GM18858 (cell line): ENCODE data around the gene RTN3.
"Not testable (repeated sequence)": the region's sequence is repeated elsewhere in the genome, so short reads cannot be mapped to it uniquely, and the experiment has no call there.

Source experiments
- ATAC-seq: cut with Tn5 transposase; IDR thresholded peaks from one replicate; pipeline ENCODE4 v1.9.1; 2021; ENCODE audit not compliant: unreplicated experiment

Gene RTN3

DNA sequence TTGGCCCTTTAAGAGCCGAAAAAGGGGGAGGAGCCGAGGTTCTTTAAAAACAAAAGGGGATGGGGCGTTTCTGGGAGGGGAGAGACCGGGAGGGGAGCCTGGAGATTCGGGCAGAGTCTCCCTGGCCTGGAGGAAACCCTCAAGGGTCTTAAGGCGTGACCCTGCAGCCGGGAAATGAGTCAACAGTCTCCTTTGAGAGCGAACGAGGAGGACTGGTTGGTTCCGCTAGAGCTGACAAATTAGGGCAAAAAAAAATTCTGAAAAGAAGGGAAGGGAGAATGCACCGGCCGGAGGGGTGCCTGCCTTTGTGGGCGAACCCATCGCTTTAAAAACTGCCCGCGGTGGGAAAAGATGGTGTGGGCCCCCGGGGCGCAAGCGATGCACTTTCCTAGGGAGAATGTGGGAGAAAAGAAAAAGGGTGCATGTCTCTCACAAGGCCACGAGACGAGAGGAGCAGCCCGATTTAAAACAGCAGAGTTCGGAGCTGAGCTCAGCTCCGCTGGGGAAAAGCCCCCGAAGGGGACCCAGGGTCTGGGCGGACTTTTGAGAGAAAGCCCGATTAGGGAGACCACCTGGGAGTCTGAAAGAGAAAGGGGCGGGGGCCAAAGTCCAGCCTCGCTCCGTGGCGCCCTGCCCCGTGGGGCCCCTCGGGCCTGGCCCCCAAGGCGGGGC is 86.4 kb downstream of the RTN3 start:
- no peak for ATAC-seq

DNA sequence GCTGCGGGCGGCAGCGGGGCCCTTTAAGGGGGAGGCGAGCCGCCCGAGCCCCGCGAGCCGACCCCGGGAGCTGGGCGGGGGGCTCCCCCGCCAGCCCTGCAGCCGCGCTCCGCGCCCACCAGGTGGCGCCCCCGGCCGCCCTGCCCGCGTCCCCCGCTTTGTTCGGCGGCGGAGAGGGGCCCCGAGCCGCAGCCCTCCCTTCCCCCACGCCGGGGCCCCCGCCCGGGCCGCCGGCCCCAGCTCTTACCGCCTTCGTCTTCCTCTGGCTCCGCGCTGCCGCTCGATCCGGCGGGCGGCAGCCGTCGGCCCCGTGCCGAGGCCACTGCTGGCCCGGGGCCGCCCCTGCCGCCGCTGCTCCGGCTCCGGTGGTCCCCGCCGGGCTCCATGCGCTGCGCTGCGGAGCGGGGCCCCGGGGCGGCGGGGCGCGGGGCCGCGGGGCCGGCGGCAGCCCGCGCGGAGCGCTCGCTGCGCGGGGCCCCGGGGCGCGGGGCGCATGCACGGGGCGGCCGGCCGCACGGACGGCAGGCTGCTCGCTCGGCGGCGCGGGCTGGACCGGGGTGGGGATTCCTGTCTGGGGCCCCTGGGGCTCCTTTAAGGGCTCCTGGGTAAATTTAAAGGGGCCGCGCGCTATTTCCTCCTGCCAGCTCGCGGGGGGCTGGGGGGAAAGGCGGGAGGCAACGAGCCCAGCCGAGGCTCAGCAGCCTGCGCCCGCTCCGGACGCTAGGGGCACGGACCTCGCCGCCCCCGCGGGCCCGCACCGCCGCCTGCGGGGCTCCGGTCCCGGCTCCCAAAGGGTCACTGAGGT is 87.1 kb downstream of the RTN3 start, which contains the start of gene ZFTA:
Gene ZFTA (minus strand): TSS at position 539 of the 805 bp plus-strand sequence. CDS start 153 bp downstream, at position 386.
- no peak for ATAC-seq

DNA sequence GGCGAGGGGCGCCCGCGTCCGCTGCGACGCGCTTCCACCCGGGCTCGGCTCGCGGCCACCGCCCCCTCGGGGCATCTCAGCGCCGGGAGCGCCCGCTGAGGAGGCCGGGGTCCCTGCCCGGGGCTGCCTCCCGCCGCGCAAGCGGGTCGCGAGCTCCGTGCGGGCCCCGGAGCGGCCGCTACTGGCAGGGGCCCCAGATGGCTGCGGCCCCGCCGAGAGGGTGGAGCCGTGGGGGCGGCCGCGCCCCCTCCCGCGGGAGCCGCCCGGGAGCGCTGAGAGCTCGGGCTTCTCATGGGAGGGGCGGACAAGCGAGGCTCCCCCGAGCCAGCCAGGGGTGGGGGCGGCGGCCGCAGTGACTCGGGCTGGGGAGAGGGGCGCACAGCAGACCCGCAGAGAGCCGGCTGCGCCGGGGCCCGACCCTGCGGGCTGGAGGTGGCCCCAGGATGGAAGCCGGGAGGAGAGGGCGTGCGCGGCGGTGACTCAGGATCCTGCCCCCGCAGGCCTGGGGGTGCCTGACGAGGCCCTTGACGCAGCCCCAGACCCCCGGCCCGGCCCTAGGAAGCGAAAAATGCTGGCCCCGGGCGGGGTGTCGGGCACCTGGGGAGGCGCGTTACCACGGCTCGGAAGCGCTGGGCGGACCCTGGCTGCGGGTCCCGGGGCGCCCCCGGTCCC is 87.9 kb downstream of the RTN3 start:
- no peak for ATAC-seq

DNA sequence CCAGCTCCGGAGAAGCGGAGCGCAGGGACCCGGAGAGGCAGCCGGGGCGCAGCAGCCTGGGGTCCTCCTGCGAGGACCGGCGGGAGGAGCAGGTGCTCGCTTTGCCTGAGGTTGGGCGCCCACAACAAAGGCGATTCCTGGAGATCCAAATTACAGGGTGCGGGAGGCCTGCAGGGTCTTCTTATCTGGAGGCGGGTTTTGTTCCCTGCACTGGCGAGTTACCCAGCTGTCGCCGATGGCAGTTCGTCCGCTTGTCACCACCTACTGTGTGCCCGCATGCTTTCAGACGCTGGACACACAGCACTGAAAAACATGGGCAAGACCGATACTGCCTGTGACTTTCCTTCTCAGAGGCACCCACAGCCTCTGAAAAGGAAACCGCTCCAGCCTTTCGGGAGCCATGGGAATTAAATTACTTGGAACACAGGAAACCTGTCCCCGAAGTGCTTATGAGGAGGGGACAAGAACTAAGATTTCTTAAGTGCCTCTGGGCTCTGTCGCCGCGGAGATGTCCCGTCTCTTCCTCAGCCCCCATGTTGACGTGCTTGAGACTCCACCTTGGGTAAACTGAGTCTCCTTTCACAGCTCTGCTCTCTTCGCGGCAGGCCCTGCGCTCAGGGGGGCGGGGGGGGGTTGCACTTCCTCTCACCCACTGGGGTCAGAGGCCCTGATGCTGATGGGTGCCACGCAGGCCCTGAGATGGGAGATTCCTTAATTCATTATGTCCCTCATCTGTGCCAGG is 88.6 kb downstream of the RTN3 start:
- no peak for ATAC-seq

DNA sequence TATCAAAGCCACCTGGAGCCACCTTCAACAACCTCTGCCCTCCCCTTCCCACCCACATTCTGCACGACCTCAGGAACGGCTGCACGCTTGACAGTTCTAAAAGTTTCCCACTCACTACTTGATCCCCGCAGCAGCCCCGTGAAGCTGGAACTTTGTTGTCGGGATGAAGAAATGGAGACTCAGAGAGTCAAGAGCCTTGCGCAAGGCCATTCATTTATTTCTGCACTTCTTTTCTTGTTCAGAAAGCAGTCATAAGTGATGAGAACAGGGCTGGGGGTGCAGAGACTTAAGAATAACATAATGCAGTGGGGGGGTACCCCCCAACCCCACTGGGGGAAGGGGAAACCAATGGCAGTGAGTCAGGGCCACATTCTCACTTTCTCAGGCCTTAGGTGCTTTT is 89.5 kb downstream of the RTN3 start:
- ATAC-seq: no peak

DNA sequence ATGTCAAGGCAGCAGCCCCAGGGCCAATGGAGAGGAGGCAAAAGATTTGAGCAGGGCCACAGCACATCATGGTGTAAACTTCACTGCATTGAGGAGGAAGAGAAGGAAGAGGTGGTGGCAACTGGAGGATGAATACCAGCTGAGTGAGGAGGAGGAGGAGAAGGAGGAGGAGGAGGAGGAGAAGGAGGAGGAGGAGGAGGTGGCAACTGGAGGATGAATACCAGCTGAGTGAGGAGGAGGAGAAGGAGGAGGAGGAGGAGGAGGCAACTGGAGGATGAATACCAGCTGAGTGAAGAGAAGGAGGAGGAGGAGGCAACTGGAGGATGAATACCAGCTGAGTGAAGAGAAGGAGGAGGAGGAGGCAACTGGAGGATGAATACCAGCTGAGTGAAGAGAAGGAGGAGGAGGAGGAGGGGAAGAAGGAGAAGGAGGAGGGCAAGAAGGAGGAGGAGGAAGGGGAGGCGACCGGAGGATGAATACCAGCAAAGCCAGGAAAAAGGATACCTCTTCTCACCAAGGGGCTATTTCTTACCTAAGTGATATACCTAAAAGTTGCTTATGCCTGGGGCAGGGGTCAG is 90.5 kb downstream of the RTN3 start:
- not testable (repeated sequence) for ATAC-seq

DNA sequence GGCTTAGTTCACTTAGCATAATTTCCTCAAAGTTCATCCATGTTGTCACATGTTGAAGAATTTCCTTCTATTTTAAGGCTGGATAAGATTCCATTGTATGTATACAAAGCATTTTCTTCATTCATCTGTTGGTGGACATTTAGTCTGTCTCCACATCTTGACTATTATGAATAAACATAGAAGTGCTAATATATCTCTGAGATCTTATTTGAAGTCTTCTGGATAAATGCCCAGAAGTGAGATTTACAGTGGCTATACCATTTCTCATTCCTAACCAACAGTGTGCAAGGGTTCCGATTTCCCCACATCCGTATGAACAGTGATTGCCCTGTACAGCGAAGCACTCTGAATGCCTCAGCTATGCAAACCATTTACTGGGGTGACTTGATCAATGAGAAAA is 93.9 kb downstream of the RTN3 start:
- ATAC-seq: no peak

DNA sequence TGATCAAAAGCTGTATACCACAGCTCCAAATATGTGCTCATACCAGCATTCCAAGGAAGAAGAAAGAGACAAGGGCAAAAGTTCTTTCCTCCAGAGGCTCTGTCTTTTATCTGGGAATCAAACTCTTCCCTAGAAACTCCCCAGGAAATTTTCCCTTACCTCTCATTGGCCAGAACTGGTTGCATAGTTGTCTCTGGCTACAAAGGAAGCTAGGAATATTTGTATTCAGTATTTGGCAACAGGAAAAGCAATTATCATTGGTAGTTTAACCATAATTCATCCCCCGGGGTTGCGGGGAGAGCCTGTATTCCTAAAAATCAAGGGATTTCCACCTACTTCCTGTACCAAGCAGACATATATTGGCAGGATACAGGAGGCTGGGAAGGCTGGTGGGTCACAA is 97.7 kb downstream of the RTN3 start:
- no peak for ATAC-seq

DNA sequence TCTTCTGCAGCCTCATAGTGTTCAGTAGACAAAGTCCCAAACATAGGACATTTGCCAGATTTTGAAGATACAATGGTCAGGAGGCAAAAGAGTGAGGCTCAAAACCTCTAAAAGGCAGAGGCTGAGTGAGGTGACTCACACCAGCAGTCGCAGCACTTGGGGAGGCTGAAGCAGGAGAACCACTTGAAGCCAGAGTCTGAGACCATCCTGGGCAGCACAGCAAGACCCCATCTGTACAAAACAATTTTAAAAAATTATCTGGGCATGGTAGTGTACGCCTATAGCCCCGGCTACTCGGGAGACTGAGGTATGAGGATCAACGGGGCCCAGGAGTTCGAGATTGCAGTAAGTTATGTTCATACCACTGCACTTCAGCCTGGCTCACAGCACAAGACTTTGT is 101.4 kb downstream of the RTN3 start:
- ATAC-seq: no peak

DNA sequence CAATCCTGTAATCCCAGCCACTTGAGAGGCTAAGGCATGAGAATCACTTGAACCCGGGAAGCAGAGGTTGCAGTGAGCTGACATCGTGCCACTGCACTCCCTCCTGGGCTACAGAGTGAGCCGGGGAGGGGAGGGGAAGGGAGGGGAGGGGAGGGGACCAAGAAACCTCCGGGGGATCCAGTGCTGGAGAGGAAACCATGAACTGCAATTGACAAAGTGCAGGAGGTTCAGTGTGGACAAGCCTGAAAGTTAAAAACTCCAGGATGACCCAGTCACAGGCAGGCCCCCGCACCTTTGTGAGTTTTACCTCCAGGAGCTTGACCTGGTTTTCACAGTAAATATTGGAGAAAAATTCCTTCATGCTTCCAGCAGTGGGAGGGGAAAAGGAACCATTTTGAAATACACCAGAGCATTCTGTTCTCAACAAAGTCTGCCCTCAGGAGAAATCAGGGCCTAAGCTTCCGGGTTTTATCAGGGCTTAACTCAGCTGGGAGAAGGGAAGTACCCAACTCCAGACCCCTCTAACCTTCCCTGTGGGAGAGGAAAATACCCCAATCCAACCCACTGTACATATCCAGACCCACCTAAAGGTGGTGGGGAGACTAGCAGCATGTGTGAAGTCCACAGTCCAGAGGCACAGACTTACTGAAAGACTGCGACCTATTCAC is 102.8 kb downstream of the RTN3 start:
- ATAC-seq: no peak

DNA sequence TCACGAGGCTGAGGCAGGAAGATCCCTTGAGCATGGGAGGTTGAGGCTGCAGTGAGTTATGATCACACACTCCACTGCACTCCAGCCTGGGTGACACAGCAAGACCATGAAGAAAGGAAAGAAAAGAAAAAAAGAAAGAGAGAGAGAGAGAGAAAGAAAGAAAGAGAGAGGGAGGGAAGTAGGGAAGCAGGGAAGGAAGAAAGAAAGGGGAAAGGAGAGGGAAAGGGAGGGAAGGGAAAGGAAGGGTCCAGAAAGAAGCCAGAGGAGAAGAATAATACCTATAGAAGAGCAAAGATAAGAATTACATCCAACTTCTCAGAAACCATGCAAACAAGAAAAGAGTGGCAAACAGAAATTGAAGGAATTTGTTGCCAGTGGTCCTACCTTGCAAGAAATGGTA is 104.5 kb downstream of the RTN3 start:
- no peak for ATAC-seq

DNA sequence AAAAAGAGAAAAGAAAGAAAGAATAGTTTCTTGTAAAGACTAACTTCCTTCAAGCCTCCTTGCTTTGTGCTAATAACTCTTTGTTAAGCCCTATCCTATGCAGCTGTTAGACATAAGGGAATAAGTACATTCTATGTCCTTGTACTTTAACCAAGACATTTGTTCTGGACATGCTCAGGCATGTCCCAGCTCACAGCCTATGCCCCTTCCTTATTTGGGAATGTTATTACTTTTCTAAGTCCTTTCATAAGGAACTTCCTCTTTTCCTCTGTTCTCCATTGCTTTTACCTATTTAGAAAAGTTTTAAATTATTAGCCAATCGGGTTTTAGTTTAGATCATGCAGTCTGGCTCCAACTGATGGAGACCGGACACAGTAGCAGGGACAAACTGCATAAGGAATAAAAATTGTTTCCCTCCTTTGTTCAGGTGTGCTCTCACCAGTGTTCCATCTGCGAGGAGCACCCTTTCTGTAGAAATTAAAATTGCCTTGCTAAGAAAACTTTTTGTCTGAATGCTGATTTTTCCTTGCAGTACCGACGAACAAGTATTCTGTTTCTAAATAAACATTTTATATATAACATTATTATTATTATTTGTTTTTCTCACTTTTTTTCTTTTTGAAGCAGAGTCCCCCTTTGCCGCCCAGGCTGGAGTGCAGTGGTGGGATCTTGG is 110.3 kb downstream of the RTN3 start:
- no peak for ATAC-seq

DNA sequence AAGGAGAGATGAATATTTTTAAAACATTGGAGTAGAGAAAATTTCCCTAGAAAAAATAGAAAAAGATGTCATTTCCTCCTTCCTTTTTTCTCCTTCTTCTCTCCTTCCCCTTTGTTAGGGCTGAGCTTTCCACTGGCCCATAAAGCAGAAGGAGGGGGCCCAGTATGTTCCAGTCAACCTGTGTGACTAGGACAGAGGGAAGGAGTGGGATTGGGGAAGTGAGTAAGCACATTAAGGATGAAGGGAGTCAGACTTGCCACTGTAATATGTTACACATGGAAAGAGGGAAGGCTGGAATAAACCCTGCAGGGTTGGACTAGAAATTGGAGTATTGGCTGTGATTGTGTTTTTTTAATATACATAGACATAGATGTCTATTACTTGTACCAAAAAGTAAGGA is 111.9 kb downstream of the RTN3 start:
- no peak for ATAC-seq

DNA sequence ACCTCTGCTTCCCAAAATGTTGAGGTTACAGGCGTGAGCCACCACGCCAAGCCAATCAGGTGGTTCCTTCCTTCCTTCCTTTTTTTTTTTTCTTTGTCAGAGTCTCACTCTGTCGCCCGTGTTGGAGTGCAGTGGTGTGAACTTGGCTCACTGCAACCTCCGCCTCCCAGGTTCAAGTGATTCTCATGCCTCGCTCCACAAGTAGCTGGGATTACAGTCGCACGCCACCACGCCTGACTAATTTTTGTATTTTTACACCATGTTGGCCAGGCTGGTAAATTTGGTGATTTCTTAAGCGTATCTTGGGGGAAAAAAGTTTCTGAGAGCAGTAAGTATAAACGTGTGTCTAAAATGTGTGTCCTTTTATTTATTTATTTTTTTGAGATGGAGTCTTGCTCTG is 113.8 kb downstream of the RTN3 start:
- no peak for ATAC-seq

DNA sequence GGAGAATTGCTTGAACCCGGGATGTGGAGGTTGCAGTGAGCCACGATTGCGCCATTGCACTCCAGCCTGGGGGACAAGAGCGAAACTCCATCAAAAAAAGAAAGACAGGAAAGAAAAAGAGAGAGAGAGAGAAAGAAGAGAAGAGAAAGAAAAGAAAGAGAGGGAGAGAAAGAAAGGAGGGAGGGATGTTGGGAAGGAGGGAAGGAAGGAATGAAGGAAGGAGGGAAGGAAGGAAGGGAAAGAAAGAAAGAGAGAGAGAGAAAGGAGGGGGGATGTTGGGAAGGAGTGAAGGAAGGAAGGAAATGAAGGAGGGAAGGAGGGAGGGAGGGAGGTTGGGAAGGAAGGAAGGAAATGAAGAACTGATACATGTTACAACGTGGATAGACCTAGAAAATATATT is 119.6 kb downstream of the RTN3 start:
- no peak for ATAC-seq

DNA sequence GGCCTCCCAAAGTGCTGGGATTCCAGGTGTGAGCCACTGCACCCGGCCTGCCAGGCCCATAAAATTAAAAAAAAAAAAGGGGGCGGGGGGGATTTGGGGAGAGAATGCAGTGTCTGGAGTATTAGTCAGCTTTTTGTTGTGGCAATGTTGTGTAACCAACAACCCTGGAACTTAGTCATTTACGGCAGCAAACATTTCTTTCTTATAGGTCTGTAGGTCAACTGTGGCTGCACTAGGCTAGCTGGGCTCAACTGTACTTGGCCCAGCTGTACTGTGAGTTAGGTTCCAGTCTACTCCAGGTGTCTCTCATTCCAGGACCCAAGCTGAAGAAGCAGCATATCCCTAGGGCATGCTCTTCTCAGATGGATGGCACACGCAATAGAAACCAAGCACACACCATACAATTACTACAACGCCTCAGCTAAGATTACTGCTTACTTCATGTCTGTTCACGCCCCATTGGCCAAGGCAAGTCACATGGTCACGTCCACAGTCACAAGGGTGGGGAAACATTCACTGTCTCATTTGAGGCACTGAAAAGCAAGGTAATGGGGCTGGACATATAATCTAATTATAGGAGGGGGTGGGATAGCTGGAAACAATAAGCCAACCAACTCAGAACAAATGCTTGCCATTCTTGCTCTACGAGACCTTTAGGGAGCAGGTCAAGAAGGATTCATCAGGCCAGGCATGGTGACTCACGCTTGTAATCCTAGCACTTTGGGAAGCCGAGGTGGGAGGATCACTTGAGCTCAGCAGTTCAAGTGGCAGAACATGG is 121.5 kb downstream of the RTN3 start:
- ATAC-seq: no peak

DNA sequence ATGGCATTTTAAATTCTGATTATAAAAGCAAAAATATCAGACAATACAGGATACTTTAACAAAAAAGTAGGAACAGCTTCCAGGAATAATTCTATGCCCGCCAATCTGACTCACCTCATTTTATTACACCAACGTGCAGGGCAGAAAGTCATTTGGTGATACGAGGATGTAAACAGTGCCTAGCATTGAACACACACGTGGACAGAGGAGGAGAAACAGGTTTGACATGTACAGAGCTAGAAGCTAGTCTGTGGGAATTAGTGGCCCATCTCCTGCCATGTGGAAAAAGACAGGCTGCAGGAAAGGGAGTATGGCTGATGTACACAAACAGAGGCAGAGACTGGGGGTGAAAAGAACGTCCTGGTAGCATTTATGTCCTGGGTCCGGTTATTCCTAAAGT is 123.0 kb downstream of the RTN3 start:
- ATAC-seq: no peak

DNA sequence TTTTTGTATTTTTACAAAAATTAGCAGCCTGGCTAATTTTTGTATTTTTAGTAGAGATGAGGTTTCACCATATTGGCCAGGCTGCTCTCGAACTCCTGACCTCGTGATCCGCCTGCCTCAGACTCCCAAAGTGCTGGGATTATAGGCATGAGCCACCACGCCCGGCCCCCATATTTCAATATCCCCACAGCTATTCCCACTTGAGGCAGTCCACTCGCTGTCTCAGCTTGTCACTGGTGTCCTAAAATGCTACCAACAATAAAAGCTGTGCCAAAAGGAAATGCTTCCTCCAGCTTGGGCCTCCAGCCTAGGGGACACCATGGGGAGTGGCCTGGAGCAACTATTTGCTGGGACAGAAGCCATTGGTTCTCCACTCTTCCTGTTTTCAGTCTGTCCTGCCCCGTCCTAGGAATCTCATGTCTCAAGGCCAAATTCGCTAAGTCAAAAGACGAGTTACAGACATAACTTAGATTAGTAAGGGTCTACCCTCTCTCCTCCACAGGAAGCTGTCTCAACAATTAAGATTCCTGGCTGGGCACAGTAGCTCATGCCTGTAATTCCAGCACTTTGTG is 124.6 kb downstream of the RTN3 start:
- no peak for ATAC-seq
